ENCODE measurements around the gene PARD6G. TPM values are rescaled to one million over a fixed set of nuclear protein-coding genes. Genes with fewer than 3 reads are reported as not detected.
"Not testable (repeated sequence)": the region's sequence is repeated elsewhere in the genome, so short reads cannot be mapped to it uniquely, and the experiment has no call there.

The PARD6G gene
- total RNA-seq, 1 donor from 2014 or later: 21.8 TPM

DNA sequence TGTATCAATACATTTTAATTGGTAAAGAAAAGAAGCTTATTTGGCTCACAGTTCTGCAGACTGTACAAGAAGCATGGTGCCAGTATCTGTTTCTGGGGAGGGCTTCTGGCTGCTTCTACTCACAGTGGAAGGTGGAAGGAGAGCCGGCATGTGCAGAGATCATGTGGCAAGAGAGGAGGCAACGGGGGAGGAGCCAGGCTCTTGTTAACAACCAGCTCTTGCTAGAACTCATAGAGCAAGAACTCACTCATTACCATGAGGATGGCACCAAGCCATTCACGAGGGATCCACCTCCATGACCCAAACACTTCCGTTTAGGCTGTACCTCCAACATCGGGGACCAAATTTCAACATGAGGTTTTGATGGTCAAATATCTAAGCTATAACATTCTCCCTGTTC, 7.5 kb downstream of the PARD6G start:
- H3K4me2 ChIP-seq: no peak overlapping the region
- no peaks in the 10 kb centered on the region for H3K36me3 ChIP-seq

DNA sequence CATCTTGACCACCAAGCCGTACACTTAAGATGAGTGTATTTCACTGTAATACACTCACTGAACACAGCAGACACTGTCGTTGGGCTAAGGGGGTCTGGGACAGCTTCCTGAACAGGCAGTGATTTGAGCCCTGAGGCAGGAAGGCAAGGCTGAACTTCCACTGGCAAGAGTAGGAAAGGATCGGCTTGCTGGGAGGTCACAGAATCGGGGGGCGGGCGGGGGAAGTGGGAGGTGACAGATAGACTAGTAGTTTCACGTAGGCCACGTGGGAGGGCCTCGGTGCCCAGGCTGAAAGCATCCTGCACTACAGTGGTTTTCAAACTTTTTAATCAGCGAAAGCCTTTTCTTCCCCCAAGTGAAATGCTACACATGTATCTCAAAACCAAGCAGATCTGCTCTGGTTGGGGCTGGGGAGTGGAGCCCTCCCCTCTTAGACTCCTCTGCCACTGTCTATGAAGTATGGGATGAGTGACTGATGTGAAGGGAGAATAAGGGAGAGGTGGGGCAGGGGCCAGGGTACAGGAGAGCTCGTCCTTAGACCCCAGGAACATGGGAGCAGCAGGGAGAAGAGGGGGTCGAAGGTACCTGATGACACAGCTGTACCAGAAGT, 8.6 kb downstream of the PARD6G start:
- no peak overlapping the region for H3K9ac ChIP-seq
- no peaks in the 10 kb centered on the region for H3K36me3 ChIP-seq
- H3K79me2 ChIP-seq (ENCODE audit: low read depth): peaks cover 62% of the 10 kb centered on the region
- peaks cover 21% of the 10 kb centered on the region for H3K9me3 Mint-ChIP-seq
- H3F3A ChIP-seq (ENCODE audit: low read depth): no peaks in the 10 kb centered on the region
- no peak overlapping the region for H3K27ac Mint-ChIP-seq
- H3K4me3 Mint-ChIP-seq: no peak overlapping the region
- TF ChIP-seq, protein P1, sequence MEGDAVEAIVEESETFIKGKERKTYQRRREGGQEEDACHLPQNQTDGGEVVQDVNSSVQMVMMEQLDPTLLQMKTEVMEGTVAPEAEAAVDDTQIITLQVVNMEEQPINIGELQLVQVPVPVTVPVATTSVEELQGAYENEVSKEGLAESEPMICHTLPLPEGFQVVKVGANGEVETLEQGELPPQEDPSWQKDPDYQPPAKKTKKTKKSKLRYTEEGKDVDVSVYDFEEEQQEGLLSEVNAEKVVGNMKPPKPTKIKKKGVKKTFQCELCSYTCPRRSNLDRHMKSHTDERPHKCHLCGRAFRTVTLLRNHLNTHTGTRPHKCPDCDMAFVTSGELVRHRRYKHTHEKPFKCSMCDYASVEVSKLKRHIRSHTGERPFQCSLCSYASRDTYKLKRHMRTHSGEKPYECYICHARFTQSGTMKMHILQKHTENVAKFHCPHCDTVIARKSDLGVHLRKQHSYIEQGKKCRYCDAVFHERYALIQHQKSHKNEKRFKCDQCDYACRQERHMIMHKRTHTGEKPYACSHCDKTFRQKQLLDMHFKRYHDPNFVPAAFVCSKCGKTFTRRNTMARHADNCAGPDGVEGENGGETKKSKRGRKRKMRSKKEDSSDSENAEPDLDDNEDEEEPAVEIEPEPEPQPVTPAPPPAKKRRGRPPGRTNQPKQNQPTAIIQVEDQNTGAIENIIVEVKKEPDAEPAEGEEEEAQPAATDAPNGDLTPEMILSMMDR (IDR thresholded peaks at IDR 0.05): no peak
- no peak for TF ChIP-seq EZH2 (IDR thresholded peaks at IDR 0.05)
- no peak for TF ChIP-seq EZH2phosphoT487 (IDR thresholded peaks at IDR 0.05)
- H3K27ac ChIP-seq: no peak overlapping the region
- peaks cover 4% of the 10 kb centered on the region for H3K27me3 Mint-ChIP-seq (ENCODE audit: insufficient read depth, low read depth)
- no peaks in the 10 kb centered on the region for H3K27me3 ChIP-seq
- H3K36me3 Mint-ChIP-seq: peaks cover 15% of the 10 kb centered on the region
- no peaks in the 10 kb centered on the region for H3K9me3 ChIP-seq (ENCODE audit: low read depth)
- no peaks in the 10 kb centered on the region for H3K4me1 ChIP-seq
- H3K4me2 ChIP-seq: no peak overlapping the region
- no peak overlapping the region for H3K4me3 ChIP-seq
- H2AFZ ChIP-seq (replicated peaks): no peak overlapping the region
- peaks cover 46% of the 10 kb centered on the region for H4K20me1 ChIP-seq (ENCODE audit: low read depth)
- H3K4me1 Mint-ChIP-seq: peaks cover 11% of the 10 kb centered on the region
- no peak for DNase-seq (ENCODE audit: low spot score)

More for the DNA sequence above, 7.5 kb downstream of the PARD6G start:
- Histone ChIP-seq H3F3A (ENCODE audit: low read depth) (no peaks in the 10 kb centered on the region), H3K9ac (no peak overlapping the region), H3K27me3 (no peaks in the 10 kb centered on the region), H4K20me1 (ENCODE audit: low read depth) (peaks cover 54% of the 10 kb centered on the region), H2AFZ (replicated peaks) (no peak overlapping the region), H3K9me3 (ENCODE audit: low read depth) (no peaks in the 10 kb centered on the region), H3K79me2 (ENCODE audit: low read depth) (peaks cover 63% of the 10 kb centered on the region), H3K4me3 (no peak overlapping the region), H3K27ac (no peak overlapping the region), H3K4me1 (no peaks in the 10 kb centered on the region)
- Mint-ChIP-seq H3K27me3 (ENCODE audit: insufficient read depth, low read depth) (peaks cover 4% of the 10 kb centered on the region), H3K4me3 (no peak overlapping the region), H3K9me3 (peaks cover 21% of the 10 kb centered on the region), H3K36me3 (peaks cover 13% of the 10 kb centered on the region), H3K27ac (no peak overlapping the region), H3K4me1 (peaks cover 10% of the 10 kb centered on the region)
- DNase-seq (ENCODE audit: low spot score): no peak
- TF ChIP-seq EZH2 (IDR thresholded peaks at IDR 0.05) (no peak), EZH2phosphoT487 (IDR thresholded peaks at IDR 0.05) (no peak)
- TF ChIP-seq, protein P1 (IDR thresholded peaks at IDR 0.05): no peak

GRCh38 chr18:80237519-80237918, 9.8 kb downstream of the PARD6G start:
- not testable (repeated sequence) for H3K36me3 ChIP-seq; H3K9ac ChIP-seq; H3K4me3 Mint-ChIP-seq; H3K4me1 ChIP-seq; H3K27ac ChIP-seq; H3K27me3 ChIP-seq; H3K9me3 ChIP-seq (ENCODE audit: low read depth); H3K27ac Mint-ChIP-seq; H3F3A ChIP-seq (ENCODE audit: low read depth); H3K4me2 ChIP-seq; DNase-seq (ENCODE audit: low spot score); H3K27me3 Mint-ChIP-seq (ENCODE audit: insufficient read depth, low read depth); H2AFZ ChIP-seq (replicated peaks); H3K4me3 ChIP-seq
- Histone ChIP-seq H4K20me1 (ENCODE audit: low read depth) (peaks cover 47% of the 10 kb centered on the region), H3K79me2 (ENCODE audit: low read depth) (peaks cover 55% of the 10 kb centered on the region)
- Mint-ChIP-seq H3K9me3 (peaks cover 21% of the 10 kb centered on the region), H3K4me1 (peaks cover 10% of the 10 kb centered on the region), H3K36me3 (peaks cover 15% of the 10 kb centered on the region)

- Histone ChIP-seq H3K36me3 (no peaks in the 10 kb centered on the region), H4K20me1 (ENCODE audit: low read depth) (peaks cover 39% of the 10 kb centered on the region), H3K79me2 (ENCODE audit: low read depth) (peaks cover 27% of the 10 kb centered on the region), H3K4me1 (no peaks in the 10 kb centered on the region), H3K27ac (no peak overlapping the region), H3K9me3 (ENCODE audit: low read depth) (no peaks in the 10 kb centered on the region), H3K4me3 (no peak overlapping the region), H2AFZ (replicated peaks) (no peak overlapping the region), H3K9ac (no peak overlapping the region), H3K4me2 (no peak overlapping the region), H3F3A (ENCODE audit: low read depth) (no peaks in the 10 kb centered on the region), H3K27me3 (no peaks in the 10 kb centered on the region)
- H3K4me3 Mint-ChIP-seq: no peak overlapping the region
- H3K36me3 Mint-ChIP-seq: peaks cover 17% of the 10 kb centered on the region
- TF ChIP-seq EZH2 (IDR thresholded peaks at IDR 0.05): no peak
- TF ChIP-seq, protein P1 (IDR thresholded peaks at IDR 0.05): no peak
- TF ChIP-seq EZH2phosphoT487 (IDR thresholded peaks at IDR 0.05): no peak
- H3K27ac Mint-ChIP-seq: no peak overlapping the region
- H3K9me3 Mint-ChIP-seq: peaks cover 21% of the 10 kb centered on the region
- no peak for DNase-seq (ENCODE audit: low spot score)
- peaks cover 2% of the 10 kb centered on the region for H3K27me3 Mint-ChIP-seq (ENCODE audit: insufficient read depth, low read depth)
- H3K4me1 Mint-ChIP-seq: peaks cover 9% of the 10 kb centered on the region
These were observed 12.9 kb downstream of the PARD6G start for GRCh38 chr18:80234398-80234797.

Data from neural progenitor cell (in vitro differentiated cells).